BE2C (cell line): ENCODE results near the gene MAP4K4.

ENCODE experiments used
- DNase-seq: peaks from one replicate; pipeline ENCODE4 v3.0.0-alpha.2; 2020
- H3K27me3 ChIP-seq: fragments of 250-450 bp; sonication (Bioruptor Pico); 2 replicates; pipeline ENCODE4 v1.5.1; 2020; ENCODE audit warnings: mild to moderate bottlenecking
- H3K36me3 ChIP-seq: fragments of 250-450 bp; sonication (Bioruptor Pico); 2 replicates; pipeline ENCODE4 v1.5.1; 2020; ENCODE audit warnings: mild to moderate bottlenecking
- H3K4me1 ChIP-seq: fragments of 250-450 bp; sonication (Bioruptor Pico); 2 replicates; pipeline ENCODE4 v1.5.1; 2020
- H3K4me3 ChIP-seq: 2 replicates; pipeline ENCODE4 v1.5.1; 2011; ENCODE audit warnings: low read depth, low read length
- H3K9me3 ChIP-seq: fragments of 250-450 bp; sonication (Bioruptor Pico); 2 replicates; pipeline ENCODE4 v1.5.1; 2020
- TF ChIP-seq, protein P1 (sequence below): IDR thresholded peaks from 2 replicates; pipeline ENCODE4 v1.5.1; 2012; ENCODE audit warnings: mild to moderate bottlenecking, low read depth, low read length

Gene MAP4K4

DNA sequence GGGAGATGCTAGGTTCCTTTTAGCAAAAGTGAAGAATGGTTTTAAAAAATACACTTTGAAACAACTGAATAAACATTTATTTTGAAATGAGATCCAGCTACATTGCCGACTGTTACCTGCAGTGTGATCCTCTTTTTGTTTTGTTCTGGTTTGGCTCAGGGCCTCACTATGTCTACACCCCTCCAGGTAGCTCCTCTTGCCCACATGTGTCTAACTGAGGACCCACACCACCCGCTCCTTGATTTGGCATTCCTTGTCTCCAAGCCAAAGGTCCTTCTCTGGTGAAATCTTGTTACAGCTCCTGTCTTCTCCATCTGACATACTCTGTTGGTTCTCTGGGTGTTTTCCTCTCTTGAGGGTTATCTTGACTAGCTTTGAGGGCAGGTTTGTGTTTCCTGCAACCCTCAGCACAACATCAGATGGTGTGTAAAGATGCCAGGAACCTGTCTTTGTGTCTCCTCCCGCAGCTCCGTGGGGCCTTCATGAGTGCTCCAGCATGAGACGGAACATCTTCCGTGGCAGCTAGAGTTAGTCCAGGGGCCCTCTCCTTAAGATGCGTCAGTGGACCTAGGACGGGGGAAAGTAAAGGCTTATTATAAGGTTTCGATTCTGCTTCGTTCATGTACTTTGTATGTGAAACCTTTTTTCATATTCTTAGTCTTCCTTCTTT is 32.1 kb downstream of the MAP4K4 start:
- TF ChIP-seq, protein P1, sequence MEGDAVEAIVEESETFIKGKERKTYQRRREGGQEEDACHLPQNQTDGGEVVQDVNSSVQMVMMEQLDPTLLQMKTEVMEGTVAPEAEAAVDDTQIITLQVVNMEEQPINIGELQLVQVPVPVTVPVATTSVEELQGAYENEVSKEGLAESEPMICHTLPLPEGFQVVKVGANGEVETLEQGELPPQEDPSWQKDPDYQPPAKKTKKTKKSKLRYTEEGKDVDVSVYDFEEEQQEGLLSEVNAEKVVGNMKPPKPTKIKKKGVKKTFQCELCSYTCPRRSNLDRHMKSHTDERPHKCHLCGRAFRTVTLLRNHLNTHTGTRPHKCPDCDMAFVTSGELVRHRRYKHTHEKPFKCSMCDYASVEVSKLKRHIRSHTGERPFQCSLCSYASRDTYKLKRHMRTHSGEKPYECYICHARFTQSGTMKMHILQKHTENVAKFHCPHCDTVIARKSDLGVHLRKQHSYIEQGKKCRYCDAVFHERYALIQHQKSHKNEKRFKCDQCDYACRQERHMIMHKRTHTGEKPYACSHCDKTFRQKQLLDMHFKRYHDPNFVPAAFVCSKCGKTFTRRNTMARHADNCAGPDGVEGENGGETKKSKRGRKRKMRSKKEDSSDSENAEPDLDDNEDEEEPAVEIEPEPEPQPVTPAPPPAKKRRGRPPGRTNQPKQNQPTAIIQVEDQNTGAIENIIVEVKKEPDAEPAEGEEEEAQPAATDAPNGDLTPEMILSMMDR, result no peak
- H3K27me3 ChIP-seq, result no peaks in the 10 kb centered on the region
- H3K9me3 ChIP-seq, result no peaks in the 10 kb centered on the region
- DNase-seq, result no peak
- no peak overlapping the region for H3K4me3 ChIP-seq
- H3K36me3 ChIP-seq, result no peaks in the 10 kb centered on the region
- no peaks in the 10 kb centered on the region; the same call in 1 of the 2 replicates for H3K4me1 ChIP-seq

DNA sequence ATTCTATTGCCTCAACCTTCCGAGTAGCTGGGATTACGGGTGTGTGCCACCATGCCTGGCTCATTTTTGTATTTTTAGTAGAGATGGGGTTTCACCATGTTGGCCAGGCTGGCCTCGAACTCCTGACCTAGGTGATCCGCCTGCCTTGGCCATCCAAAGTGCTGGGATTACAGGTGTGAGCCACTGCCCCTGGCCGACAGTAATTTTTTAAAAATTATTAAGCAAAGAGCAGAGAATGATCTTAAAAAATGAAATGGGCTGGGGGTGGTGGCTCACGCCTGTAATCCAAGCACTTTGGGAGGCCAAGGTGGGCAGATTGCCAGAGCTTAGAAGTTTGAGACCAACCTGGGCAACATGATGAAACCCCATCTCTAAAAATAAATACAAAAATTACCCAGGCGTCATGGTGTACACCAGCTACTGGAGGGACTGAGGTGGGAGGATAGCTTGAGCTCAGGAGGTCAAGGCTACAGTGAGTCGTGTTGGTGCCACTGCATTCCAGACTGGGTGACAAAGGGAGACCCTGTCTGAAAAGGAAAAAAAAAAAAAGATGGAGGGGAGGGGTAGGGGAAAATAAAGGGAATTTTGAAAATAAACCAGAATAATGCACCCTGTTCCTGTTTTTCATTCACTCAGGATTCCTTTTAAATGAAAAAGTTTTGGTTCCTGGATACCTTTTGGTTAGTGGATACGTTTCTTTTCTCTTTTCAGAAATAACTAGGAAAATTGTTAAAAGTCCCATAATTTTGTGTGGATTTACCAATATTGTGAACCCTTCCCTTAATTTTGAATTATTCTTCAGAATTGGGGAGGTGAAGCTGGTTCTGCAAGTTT is 33.9 kb downstream of the MAP4K4 start:
- Histone ChIP-seq H3K9me3 (no peaks in the 10 kb centered on the region), H3K4me3 (no peak overlapping the region), H3K4me1 (no peaks in the 10 kb centered on the region; the same call in 1 of the 2 replicates), H3K36me3 (no peaks in the 10 kb centered on the region), H3K27me3 (no peaks in the 10 kb centered on the region)
- TF ChIP-seq, protein P1, result no peak
- no peak for DNase-seq

DNA sequence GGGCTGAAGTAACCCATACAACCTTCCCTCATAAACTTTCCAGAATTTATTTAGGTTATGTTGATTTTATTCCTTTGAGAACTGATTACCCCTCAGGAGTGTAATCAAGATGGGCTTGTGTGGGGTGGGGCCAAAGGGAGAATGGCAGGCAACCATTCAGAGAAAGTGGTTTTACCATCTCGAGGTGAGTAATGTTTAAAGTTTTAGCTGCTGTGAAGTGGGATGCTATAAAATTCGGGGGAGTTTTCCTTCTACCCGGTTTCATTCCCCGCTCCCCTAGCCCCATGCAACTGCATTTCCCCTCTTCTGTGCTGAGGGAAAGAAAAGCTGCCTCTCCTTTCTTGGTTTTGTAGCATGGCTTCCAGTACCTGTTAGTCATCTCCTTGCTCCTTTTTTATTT is 34.7 kb downstream of the MAP4K4 start:
- H3K4me1 ChIP-seq, result no peaks in the 10 kb centered on the region; the same call in 1 of the 2 replicates
- H3K4me3 ChIP-seq, result no peak overlapping the region
- TF ChIP-seq, protein P1, result no peak
- no peak for DNase-seq
- no peaks in the 10 kb centered on the region for H3K36me3 ChIP-seq
- H3K27me3 ChIP-seq, result no peaks in the 10 kb centered on the region
- H3K9me3 ChIP-seq, result no peaks in the 10 kb centered on the region

DNA sequence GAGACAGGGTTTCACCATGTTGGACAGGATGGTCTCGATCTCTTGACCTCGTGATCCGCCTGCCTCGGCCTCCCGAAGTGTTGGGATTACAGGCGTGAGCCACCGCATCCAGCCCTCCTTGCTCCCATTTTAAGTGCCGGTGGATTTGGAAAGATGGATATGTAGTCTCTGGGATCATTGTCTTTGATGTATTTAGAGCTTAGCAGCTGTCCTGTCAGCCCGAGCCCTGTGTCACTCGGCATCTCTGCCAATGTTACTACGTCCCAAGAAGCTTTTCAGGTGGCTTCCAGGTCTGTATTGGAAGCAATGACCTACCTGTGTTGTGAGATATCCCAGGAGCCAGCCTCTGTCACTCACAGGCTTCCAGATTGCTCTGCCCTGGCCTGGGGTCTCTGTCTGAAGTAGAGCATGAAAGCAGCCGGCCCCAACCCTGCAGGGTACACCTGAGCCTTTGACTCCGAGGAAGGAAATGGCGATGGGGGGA is 35.3 kb downstream of the MAP4K4 start:
- Histone ChIP-seq H3K36me3 (no peaks in the 10 kb centered on the region), H3K4me3 (no peak overlapping the region), H3K9me3 (no peaks in the 10 kb centered on the region), H3K4me1 (no peaks in the 10 kb centered on the region; the same call in 1 of the 2 replicates), H3K27me3 (no peaks in the 10 kb centered on the region)
- DNase-seq, result no peak
- TF ChIP-seq, protein P1, result no peak

DNA sequence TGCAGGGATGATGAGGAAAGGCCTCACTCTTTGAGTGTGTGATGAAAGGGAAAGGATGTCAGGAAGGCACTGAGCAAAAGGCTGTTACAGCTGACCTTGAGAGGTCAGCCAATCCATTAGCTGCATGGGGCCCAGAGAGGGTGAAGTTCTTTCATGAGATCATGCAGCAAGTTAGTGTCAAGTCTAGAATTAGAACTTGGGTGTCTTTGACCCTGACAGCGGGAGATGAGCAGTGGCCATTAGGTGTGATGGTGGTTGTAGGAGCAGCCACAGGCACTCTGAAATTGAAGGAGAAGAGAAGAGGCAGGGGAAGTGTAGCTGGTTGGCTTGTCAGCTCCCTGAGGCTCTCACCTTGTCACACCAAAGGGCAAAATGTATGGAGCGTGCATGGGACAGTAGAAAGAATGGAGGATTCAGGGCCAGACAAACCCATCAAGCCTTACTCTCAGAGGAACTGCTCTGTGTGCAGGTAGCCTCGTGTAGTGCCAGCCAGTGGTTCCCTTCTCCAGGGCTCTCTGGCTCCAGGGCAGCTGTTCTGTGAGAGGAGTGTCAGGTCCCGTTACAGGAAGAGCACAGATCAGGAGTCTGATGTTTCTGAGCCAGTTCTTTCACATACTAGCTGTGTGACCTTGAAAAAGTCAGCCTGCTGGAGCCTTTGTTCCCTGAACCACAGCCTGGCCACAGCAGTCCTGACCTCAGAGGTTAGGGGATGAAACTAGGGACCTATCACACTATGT is 35.9 kb downstream of the MAP4K4 start:
- Histone ChIP-seq H3K4me3 (no peak overlapping the region), H3K27me3 (no peaks in the 10 kb centered on the region), H3K36me3 (no peaks in the 10 kb centered on the region), H3K4me1 (no peaks in the 10 kb centered on the region; the same call in 1 of the 2 replicates), H3K9me3 (no peaks in the 10 kb centered on the region)
- peak; percentile 9 for DNase-seq
- TF ChIP-seq, protein P1, result no peak
